Body of pancreas (tissue), 4 donors: Measurements from ENCODE around the gene TYW3. TPM values are rescaled to one million over a fixed set of nuclear protein-coding genes. Genes with fewer than 3 reads are reported as not detected.

Experiments used
- ATAC-seq: fragments of 150-250 bp; one replicate; pipeline ENCODE4 v1.9.1; 2016
- DNase-seq, 4 donors: peaks; one replicate each; pipeline ENCODE4 v3.0.0-alpha.2; 2019
- H3K27ac ChIP-seq, 4 donors: fragments of 200-600 bp; sonication (generic); 1 replicate in 3 of 4; 2 replicates in 1 of 4; pipeline versions ENCODE4 v1.5.1 to v1.6.1; 2016 to 2019; ENCODE audit warnings: mild to moderate bottlenecking in 1 of 4, mixed read lengths in 1 of 4, moderate library complexity in 1 of 4
- H3K27me3 ChIP-seq, 2 donors: fragments of 200-600 bp; sonication (generic); one replicate each; pipeline ENCODE4 v1.6.0; 2016; ENCODE audit warnings: mild to moderate bottlenecking in 1 of 2
- H3K36me3 ChIP-seq, 2 donors: fragments of 200-600 bp; sonication (generic); replicated peaks in 1 of 2; 2 replicates each; pipeline ENCODE4 v1.5.1; 2016; ENCODE audit warnings: low read depth in 2 of 2; ENCODE audit not compliant: insufficient read depth in 1 of 2
- H3K4me1 ChIP-seq: fragments of 200-600 bp; sonication (generic); one replicate; pipeline ENCODE4 v1.6.0; 2016
- H3K4me3 ChIP-seq, 2 donors: fragments of 200-600 bp; sonication (generic); 1 replicate in 1 of 2; 2 replicates in 1 of 2; pipeline ENCODE4 v1.5.1; 2016 to 2019
- H3K9me3 ChIP-seq, 3 donors: fragments of 200-600 bp; sonication (generic); 1 replicate in 2 of 3; 2 replicates in 1 of 3; pipeline ENCODE4 v1.5.1; 2016
- CTCF ChIP-seq, 7 experiments: fragments of 450-650 bp in 4 of 7; fragments of 200-600 bp in 3 of 7; sonication (generic) in 3 of 7; IDR thresholded peaks; one replicate each; pipeline ENCODE4 v1.5.1; 2016 to 2019; ENCODE audit warnings: antibody characterized with exemption in 7 of 7
- POLR2A ChIP-seq, 3 donors: fragments of 450-650 bp; IDR thresholded peaks; one replicate each; pipeline ENCODE4 v1.6.1; 2016; ENCODE audit warnings: antibody characterized with exemption in 3 of 3, mild to moderate bottlenecking in 2 of 3
- WGBS, 2 donors: methylation state at CpG; one replicate each; pipeline ENCODE4 v1.1.5; 2017; 5-methylcytosine and 5-hydroxymethylcytosine counted together
- intact Hi-C: fragments of 100-400 bp; cut with DNase I; formaldehyde crosslinking; loops from one replicate; pipeline ENCODE4 v1.15.1; 2023
- total RNA-seq, 2 donors: library from RNA; depleted of rRNA; stranded (reverse); fragments of >200 nt; gene quantifications; one replicate each; pipeline ENCODE4 v1.1.0, GENCODE V29; 2016

Gene TYW3
- total RNA-seq, 2 donors from 2014 or later, result 8.6 to 15.3 TPM

DNA sequence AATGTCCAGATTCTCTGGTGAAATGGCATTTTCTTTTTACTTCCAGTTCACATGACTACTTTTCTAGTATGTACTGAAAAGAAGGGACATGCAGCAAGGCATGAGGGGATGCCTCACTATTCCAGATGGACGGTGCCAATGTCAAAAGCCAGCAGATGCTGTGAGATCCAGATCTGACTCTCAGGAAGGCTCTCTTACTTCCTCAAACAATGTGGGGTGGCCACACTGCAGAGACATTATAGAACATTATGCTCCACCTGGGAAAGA lies 17.8 kb upstream of the TYW3 start:
- intact Hi-C loops, result no loop called here
- peaks cover 8 to 21% of the 10 kb centered on the region in 2 donors for H3K36me3 ChIP-seq

GRCh38 chr1:74715806-74716205 lies 17.1 kb upstream of the TYW3 start:
- no peaks in the 10 kb centered on the region for H3K4me1 ChIP-seq
- no peak for DNase-seq
- H3K27ac ChIP-seq, result no peak overlapping the region
- H3K27me3 ChIP-seq, result no peaks in the 10 kb centered on the region
- TF ChIP-seq CTCF (IDR thresholded peaks at IDR 0.05) (no peak), POLR2A (IDR thresholded peaks at IDR 0.05) (no peak)
- H3K36me3 ChIP-seq, result peaks cover 8 to 21% of the 10 kb centered on the region in 2 donors
- WGBS, 2 donors, result 76 to 91% methylated on average over 6 of the region's 6 CpGs
- no peak for ATAC-seq
- intact Hi-C loops, result no loop called here
- no peaks in the 10 kb centered on the region for H3K9me3 ChIP-seq
- no peak overlapping the region for H3K4me3 ChIP-seq

More for the DNA sequence above, 17.8 kb upstream of the TYW3 start:
- ATAC-seq, result no peak
- no peaks in the 10 kb centered on the region for H3K9me3 ChIP-seq
- no peaks in the 10 kb centered on the region for H3K27me3 ChIP-seq
- no peak overlapping the region for H3K4me3 ChIP-seq
- H3K4me1 ChIP-seq, result no peaks in the 10 kb centered on the region
- TF ChIP-seq CTCF (IDR thresholded peaks at IDR 0.05) (no peak), POLR2A (IDR thresholded peaks at IDR 0.05) (no peak)
- 77 to 83% methylated on average over 1 of the region's 1 CpG for WGBS, 2 donors
- no peak for DNase-seq
- H3K27ac ChIP-seq, result no peak overlapping the region

- DNase-seq, result no peak
- ATAC-seq, result no peak
- Histone ChIP-seq H3K27me3 (no peaks in the 10 kb centered on the region), H3K36me3 (peaks cover 0 to 14% of the 10 kb centered on the region in 2 donors), H3K27ac (no peak overlapping the region), H3K4me1 (no peaks in the 10 kb centered on the region), H3K9me3 (no peaks in the 10 kb centered on the region), H3K4me3 (no peak overlapping the region)
- intact Hi-C loops, result no loop called here
- TF ChIP-seq CTCF (IDR thresholded peaks at IDR 0.05), result no peak
- no peak for TF ChIP-seq POLR2A (IDR thresholded peaks at IDR 0.05)
- WGBS, 2 donors, result 94 to 97% methylated on average over 1 of the region's 1 CpG
These were observed 16.1 kb upstream of the TYW3 start for GRCh38 chr1:74716822-74717221.

DNA sequence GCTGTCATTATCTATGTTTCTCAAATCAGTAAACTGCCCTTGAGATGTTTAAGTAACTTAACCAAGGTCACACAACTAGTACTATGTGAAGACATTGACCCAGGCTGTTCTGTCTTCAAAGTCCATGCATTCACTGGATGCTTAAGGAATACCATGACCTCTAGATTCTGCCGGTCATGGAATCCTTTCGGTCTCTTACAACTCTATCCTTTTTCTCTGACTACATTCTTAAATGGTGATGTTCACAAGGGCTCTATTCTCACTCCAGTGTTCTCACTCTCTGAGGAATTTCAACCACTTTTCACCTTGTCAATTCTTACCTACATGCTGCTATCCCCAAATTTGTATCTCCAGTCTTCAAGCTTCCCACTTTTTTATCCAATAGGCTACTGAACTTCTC lies 15.3 kb upstream of the TYW3 start:
- H3K27me3 ChIP-seq, result no peaks in the 10 kb centered on the region
- intact Hi-C loops, result no loop called here
- no peaks in the 10 kb centered on the region for H3K4me1 ChIP-seq
- DNase-seq, result no peak
- peaks cover 0 to 14% of the 10 kb centered on the region in 2 donors for H3K36me3 ChIP-seq
- ATAC-seq, result no peak
- H3K27ac ChIP-seq, result no peak overlapping the region
- no peaks in the 10 kb centered on the region for H3K9me3 ChIP-seq
- no peak for TF ChIP-seq POLR2A (IDR thresholded peaks at IDR 0.05)
- no peak for TF ChIP-seq CTCF (IDR thresholded peaks at IDR 0.05)
- H3K4me3 ChIP-seq, result no peak overlapping the region
- WGBS, 2 donors, result 93 to 96% methylated on average over 2 of the region's 2 CpGs

DNA sequence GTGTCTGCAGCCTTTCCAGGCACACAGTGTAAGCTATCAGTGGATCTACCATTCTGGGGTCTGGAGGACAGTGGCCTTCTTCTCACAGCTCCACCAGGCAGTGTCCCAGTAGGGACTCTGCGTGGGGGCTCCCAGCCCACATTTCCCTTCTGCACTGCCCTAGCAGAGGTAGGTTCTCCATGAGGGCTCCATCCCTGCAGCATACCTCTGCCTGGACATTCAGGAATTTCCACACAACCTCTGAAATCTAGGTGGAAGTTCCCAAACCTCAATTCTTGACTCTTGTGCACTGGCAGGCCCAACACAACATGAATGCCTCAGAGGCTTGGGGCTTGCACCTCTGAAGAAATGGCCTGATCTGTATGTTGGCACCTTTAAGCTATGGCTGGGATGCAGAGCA lies 6.9 kb upstream of the TYW3 start:
- H3K9me3 ChIP-seq, result peaks cover 0 to 9% (median 0%) of the 10 kb centered on the region in 3 donors
- intact Hi-C loops, result no loop called here
- peaks cover 29% of the 10 kb centered on the region for H3K4me1 ChIP-seq
- H3K36me3 ChIP-seq, result peaks cover 0 to 5% of the 10 kb centered on the region in 2 donors
- WGBS, 2 donors, result 93% methylated on average over 1 of the region's 1 CpG; no CpG with 5 or more reads in 1 of the 2 donors
- H3K27me3 ChIP-seq, result no peaks in the 10 kb centered on the region
- TF ChIP-seq CTCF (IDR thresholded peaks at IDR 0.05) (no peak), POLR2A (IDR thresholded peaks at IDR 0.05) (no peak)
- ATAC-seq (no peak), DNase-seq (no peak)
- no peak overlapping the region for H3K4me3 ChIP-seq
- no peak overlapping the region for H3K27ac ChIP-seq
